ENCODE measurements around the gene PDGFD.

Gene PDGFD

GRCh38 chr11:104164028-104164520 is at the start of gene PDGFD:
PDGFD (minus strand) TSS chr11:104164147.
- no peak for DNase-seq

- DNase-seq, result no peak
Measured at GRCh38 chr11:104206936-104207335, 43.0 kb upstream of the PDGFD start.

GRCh38 chr11:104205838-104206237 is 41.9 kb upstream of the PDGFD start:
- DNase-seq, result no peak

DNA sequence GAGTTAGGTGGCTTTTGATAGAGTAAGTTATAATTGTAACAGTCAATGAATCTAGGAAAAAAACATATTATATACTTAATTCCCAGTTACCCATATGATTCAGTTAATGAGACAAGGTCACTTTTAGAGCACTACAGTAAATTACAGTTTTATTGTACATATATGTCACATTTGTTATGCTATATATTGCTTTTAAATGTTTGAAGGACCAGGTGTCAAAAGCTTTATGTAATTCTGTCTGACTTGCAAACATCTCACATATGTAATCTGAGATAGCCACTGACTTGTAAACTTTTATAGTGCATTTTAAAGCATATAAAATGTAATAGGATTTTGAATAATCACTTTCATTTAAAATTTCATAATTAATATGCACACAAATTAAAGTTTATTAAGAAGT is 36.7 kb upstream of the PDGFD start:
- no peak for DNase-seq

- DNase-seq, result no peak
Measured at GRCh38 chr11:104199053-104199452, 35.1 kb upstream of the PDGFD start.

DNA sequence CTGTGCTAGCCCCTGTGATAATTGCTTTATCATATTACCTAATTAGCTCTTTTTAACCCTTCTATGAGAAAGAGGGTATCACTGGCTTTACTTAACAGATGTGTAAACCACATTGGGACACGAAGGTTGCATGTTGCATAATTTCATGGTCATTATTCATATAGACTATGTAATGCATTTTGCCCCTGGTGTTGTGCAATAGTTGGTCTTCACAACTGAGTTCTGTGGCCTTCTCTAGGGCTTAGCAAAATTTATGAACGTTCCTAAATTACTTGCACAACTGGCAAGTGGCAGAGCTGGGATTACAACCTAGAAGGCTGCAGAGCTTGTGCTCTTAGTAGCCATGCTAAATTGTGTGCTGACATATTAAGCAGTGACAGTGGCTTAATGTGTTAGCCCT is 34.6 kb upstream of the PDGFD start:
- no peak for DNase-seq

DNA sequence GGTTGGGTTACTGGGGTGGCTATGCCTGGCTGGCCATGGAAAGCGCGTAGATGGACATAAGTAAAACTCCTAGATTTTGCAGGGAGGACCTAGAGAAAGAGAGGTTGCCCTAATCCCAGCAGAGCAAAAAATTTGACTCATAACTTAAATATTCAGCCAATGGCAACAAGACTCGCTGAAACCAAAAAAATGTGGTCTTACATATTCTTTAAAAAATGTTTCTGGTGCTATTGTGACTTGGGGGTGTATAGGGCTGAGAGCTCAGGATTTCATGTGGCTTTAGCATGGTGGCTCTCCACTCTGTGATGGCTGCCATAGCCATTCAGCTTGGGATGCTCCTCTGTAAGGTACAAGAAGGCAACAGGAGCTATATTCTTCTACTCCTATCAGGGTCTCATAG is 27.2 kb upstream of the PDGFD start:
- DNase-seq, result no peak

GRCh38 chr11:104183593-104183992 is 19.6 kb upstream of the PDGFD start:
- no peak for DNase-seq

GRCh38 chr11:104175769-104176168 is 11.8 kb upstream of the PDGFD start:
- DNase-seq, result no peak

DNA sequence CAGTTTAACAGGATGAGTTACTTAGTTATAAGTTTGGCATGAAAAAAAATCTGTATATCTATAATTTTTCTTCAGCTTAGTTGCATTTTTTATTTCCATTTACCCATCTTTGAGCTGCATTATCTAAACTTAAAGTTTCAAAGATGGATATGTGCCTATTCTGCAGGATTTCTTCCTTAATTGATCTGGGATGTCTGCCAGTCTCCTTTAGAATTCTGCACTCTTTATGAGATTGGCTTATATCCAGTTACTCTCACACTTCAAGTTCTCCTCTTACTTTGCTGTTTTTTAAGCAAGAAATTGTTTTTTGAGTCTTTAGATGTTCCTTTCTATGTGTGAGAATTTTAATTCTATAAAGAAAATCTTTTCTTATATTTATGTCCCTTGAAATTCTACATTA is 5.1 kb upstream of the PDGFD start:
- no peak for DNase-seq

GRCh38 chr11:104165014-104165413 is 1.1 kb upstream of the PDGFD start:
- DNase-seq, result no peak

DNA sequence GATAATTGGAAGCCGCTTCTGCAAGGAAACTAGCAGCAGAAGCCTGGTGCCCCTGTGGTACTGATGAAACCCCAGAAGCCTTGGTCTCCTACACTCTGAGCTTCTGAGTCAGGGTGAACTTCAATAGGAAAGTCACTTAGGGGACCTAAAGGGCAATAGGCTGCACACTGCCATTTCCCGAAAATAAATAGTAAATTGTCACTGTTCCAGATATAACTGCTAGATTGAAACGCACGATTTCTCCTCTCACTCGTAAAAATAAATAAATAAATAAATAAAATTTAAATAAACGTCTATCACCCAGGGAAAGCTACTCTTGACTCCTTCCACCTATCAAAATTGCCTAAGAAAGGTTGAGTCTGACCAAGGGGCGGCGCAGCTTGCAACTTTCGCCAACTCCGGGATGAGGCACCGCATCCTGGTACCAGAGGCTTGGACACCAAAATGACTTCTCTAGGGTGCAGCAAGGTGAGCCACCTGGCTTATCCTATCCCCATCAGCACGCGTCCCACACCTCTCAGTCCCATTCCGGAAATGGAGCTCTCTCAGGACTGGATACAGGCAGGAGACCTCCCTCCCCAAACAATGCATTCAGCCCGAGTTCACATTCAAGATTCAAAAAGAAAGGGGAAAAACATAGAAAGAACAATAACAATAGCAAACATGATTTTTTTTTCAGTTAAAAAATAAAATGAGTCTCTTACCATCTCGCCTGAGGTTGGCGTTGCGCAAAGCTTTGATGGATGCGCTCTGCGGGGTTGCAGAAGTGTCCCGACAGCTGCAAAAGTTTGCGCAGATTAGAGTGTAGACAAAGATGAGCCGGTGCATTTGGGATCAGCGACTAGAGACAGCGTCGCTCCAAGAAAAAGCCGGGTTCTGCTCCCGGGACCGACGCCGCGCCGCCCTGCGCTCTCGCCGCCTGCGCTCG is 583 bp downstream of the PDGFD start:
- no peak for DNase-seq

GRCh38 chr11:104161751-104162450 is 2.0 kb downstream of the PDGFD start:
- no peak for DNase-seq

GRCh38 chr11:104159356-104159755 is 4.6 kb downstream of the PDGFD start:
- no peak for DNase-seq

- no peak for DNase-seq
Measured at GRCh38 chr11:104155375-104155774, 8.6 kb downstream of the PDGFD start.

- no peak for DNase-seq
Measured at GRCh38 chr11:104154296-104154695, 9.7 kb downstream of the PDGFD start.

GRCh38 chr11:104152941-104153505 is 10.9 kb downstream of the PDGFD start:
- no peak for DNase-seq

GRCh38 chr11:104151404-104152204 is 12.3 kb downstream of the PDGFD start:
- no peak for DNase-seq

- no peak for DNase-seq
Measured at GRCh38 chr11:104148706-104149105, 15.2 kb downstream of the PDGFD start.

DNA sequence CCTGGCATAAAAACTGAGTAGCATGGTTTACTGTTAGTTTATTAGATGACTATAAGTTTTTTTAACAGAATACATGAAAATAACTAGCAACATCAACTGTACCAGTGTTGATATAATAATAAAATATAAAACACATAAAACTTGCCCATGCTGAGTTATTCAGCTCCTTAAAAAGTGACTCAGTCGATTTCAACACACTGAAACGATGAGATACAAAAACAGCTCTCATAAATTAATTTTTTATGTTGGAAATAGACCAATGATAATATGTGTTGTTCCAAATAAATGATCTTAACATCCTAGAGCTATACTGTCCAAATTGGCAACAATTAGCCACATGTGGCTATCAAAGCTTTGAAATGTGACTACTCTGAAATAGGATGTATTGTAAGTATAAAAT is 15.9 kb downstream of the PDGFD start:
- DNase-seq, result no peak

DNA sequence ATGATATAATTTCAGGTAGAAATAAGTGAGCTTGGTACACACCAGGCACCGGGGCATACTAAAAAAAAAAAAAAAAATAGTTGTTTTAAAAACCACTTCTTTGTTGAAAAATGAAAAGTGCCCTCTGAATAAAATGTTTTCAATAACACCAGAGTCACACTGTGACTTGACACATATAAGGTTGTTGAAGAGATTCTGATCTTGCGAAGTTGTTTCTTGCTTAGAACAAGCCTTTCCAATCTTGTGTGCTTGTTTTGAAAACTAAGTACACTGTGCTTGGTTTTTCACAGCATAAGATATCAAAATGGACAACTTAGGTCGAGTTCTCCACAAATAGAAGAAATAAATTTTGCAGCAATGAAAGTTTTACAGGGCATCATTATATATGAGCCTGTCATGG is 17.0 kb downstream of the PDGFD start:
- no peak for DNase-seq

DNA sequence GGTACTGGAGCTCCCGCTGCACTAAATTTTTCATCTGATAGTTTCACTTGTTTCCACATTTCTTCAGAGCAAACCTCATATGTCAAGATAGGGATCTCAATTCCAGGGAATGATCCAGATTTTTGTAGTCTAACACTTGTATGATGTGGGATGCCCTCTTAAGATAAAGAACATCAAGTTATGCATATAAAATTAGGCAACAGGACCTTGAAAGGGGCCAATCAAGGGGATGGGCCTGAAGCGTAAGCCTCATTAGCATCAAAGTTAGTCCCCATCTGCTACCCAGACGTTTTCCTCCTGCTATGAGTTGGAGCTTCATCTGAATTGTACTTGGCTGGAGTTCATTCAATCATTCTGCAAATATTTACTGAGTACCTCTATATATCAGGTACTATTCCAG is 17.5 kb downstream of the PDGFD start:
- DNase-seq, result no peak

DNA sequence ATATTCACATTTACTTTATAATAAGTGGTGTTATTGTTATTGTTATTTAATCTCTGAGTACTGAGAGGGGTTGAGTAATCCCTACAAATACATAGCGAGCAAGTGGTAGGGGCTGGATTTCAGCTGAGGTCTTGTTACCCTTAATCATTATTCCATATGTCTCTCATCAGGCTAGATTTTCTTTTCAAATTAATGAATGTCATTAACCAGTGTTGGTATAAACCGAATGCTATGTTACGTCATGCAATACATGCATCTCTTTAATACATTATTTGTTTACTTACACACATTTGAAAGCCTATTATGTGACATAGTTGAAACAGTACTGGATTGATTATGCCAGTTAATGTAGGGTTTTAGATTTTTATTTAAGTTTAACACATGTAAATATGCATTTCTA is 18.9 kb downstream of the PDGFD start:
- DNase-seq, result no peak
